SW 1271 (cell line): ENCODE results near the gene DGAT2.

ENCODE experiments used
- DNase-seq, 2 experiments: peaks; one replicate each; lab custom pipeline; 2025; lab: John Stamatoyannopoulos, UW

The DGAT2 gene

GRCh38 chr11:75780888-75781287 is 12.3 kb downstream of the DGAT2 start:
- no peak for DNase-seq

- no peak for DNase-seq
Measured at GRCh38 chr11:75781296-75781695, 12.7 kb downstream of the DGAT2 start.

GRCh38 chr11:75781831-75782230 is 13.3 kb downstream of the DGAT2 start:
- DNase-seq = no peak

DNA sequence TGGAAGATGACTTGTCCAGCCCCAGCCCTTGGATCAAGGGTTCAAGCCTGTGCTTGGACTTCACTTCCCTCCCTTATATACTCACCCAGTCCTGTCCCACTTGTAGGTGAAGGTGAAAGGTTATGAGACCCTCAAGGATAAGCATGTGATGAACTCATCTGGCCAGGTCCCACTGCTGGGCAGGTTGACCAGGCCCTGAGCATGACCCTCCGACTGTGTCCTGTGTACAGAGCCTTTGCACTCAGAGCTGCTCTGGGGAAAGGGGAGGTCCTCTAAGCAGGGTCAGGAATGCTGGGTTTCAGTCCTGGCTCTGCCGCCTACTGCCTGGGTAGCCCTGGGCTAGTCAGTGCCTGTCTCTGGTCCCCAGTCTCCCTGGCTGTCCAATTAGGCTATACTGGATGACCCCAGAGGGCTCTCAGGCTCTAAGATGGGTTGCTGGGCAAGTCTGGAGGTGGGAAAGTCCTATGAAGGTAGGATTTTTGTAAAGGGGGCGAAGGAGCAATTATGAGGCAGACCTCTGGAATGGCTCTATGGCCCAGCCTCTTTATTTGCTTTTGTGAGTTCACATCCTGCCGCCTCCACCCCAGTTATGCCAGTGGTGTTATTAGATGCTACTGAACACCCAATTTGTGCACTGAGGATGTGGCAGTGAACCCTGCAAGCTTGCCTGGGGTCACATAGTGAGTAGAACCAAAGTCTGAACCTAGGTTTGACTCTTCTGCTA is 14.1 kb downstream of the DGAT2 start:
- DNase-seq = no peak

DNA sequence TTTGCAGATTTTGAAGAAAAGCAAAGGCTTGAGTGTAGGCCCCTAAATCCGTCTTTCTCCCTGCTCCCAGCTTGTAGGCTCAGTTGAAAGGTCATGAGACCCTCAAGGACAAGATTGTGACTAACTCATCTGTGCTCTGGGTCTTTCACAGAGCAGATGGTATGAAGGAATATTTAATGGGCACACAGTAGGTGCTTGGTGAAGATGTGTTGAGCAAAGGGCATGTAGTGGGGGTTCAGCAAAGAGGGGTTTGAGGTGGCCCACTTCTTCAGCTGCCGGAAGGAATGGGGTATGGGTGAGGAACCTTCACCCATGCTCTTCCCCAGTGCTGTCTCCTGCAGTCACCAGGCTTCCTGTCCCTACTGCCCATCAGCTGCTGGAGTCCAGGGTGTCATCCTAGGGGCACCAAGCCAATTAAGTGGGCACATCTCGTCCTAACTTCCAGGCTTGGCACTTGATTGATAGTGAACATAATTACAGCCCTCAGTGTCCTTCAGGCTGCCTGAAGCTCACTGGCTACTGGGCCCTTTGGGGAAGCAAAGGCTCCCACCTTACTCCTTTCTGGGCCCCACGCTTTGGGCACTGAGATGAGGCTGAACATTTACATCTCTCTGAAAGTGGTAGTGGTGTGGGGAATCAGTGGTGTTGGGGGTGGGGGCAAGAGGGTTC is 15.0 kb downstream of the DGAT2 start:
- DNase-seq = no peak

- DNase-seq = no peak
Measured at GRCh38 chr11:75784085-75784478, 15.5 kb downstream of the DGAT2 start.

DNA sequence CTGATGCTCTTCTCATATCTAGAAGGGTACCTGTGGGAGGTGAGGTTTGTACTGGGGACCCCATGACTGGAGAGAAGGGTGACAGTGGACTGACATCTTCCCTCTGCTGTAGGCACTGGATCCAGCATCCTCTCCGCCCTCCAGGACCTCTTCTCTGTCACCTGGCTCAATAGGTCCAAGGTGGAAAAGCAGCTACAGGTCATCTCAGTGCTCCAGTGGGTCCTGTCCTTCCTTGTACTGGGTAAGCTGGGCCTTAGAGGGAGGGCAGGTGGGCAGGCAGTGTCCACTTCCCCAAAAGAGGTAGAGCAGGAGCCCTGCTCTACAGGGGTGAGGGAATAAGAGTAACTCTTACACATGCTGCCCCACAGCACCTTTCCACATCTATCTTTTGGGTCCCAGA is 15.9 kb downstream of the DGAT2 start:
- DNase-seq = no peak

- no peak for DNase-seq
Measured at GRCh38 chr11:75785187-75785586, 16.6 kb downstream of the DGAT2 start.

GRCh38 chr11:75786101-75786736 is 17.6 kb downstream of the DGAT2 start:
- DNase-seq = no peak

GRCh38 chr11:75789521-75789920 is 20.9 kb downstream of the DGAT2 start:
- DNase-seq = no peak

DNA sequence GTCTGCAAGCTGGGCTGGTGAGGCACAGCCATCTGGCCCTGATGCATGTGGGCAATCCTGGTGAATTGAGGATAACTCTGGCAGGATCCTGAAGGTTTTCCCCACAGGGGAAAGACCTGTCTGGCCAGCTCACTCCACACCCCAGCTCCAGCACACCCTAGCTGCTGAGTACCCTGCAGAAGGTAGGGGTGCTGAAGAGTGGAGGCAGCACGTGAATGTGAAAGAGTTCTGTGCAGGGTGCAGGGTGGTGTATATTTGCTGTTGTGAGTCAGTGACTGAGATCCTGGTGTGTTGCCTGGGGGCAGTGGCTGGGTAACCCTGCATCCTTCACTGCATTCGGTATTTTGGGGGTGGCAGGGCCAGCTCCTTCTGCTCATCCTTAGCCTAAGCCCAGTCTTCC is 22.4 kb downstream of the DGAT2 start:
- no peak for DNase-seq

GRCh38 chr11:75792127-75792731 is 23.7 kb downstream of the DGAT2 start:
- no peak for DNase-seq

- DNase-seq = no peak
Measured at GRCh38 chr11:75792997-75793800, 24.6 kb downstream of the DGAT2 start.

GRCh38 chr11:75793966-75794365 is 25.4 kb downstream of the DGAT2 start:
- no peak for DNase-seq

DNA sequence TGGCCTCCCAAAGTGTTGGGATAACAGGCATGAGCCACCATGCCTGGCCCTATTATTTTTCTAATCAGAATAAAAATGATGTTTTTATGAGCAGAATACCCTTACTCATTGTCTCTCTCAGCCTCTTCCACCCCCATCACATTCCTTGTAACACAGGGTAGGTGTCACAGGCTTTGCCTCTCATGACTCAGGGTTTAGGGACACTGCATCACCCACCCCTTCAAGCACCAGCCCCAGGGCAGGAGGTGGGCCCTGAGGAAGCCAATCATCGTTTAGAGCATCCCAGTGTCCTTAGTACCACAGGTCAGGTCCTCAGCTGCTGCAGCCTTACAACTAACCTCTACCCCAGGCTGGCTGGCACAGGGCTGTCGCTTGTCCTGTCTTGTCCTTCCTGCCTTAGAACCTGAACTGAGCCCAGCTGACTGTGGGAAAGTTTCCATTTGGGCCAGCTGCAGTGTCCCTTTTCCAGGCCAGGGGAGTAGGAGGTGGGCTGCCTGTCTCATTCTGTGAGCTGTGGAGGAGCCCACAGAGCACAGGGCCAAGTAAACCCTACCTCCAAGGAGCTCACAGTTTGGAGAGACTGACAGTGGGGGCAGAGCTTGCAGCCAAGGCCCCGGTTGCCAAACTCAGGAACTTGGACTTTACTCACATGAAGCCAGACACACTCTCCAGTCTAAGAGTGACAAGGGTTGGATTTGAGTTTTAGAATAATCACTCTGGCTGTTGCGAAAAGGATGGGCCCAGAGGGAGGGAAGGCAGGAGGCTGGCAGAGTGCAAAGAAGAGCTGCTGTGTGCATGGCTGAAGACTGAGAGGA is 26.9 kb downstream of the DGAT2 start:
- DNase-seq = no peak

DNA sequence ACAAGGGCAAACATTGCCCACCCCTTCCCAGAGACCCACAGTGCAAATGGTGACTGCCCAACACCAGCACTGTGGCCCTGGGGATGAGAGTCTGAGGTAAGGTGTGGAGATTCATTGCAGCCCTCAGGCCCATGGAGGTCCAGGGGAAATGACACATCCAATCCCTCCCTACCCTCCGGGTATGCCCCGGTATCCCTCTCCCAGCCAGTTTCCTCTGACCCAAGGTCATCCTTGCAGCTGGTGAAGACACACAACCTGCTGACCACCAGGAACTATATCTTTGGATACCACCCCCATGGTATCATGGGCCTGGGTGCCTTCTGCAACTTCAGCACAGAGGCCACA is 27.5 kb downstream of the DGAT2 start:
- DNase-seq = no peak

DNA sequence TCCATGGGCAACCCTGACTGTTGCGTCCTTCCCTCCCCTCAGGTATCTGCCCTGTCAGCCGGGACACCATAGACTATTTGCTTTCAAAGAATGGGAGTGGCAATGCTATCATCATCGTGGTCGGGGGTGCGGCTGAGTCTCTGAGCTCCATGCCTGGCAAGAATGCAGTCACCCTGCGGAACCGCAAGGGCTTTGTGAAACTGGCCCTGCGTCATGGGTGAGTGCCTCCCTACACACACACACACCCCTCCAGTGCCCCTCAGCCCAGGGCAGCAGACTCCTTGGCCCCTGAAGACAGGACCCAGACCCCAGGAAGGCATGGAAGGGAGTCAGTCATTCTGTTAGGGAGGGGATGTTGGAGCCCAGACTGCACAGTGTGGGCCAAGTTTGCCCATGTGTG is 28.5 kb downstream of the DGAT2 start:
- no peak for DNase-seq

- DNase-seq = no peak
Measured at GRCh38 chr11:75797792-75798191, 29.2 kb downstream of the DGAT2 start.

GRCh38 chr11:75800136-75800675 is 31.6 kb downstream of the DGAT2 start:
- DNase-seq = no peak

GRCh38 chr11:75800728-75801361 is 32.3 kb downstream of the DGAT2 start:
- DNase-seq = no peak
